Mononuclear cell (primary cell): Measurements from ENCODE around the gene ZNF385C. TPM values are rescaled to one million over a fixed set of nuclear protein-coding genes. Genes with fewer than 3 reads are reported as not detected.
"Not testable (repeated sequence)": the region's sequence is repeated elsewhere in the genome, so short reads cannot be mapped to it uniquely, and the experiment has no call there.

Source experiments
- H3K27me3 ChIP-seq: 2 replicates; pipeline ENCODE4 v1.6.0; 2011; ENCODE audit warnings: low read length, control low read depth; ENCODE audit not compliant: insufficient read depth
- H3K4me1 ChIP-seq: 2 replicates; pipeline ENCODE4 v1.5.1; 2011; ENCODE audit warnings: mild to moderate bottlenecking, low read length, control low read depth; ENCODE audit not compliant: insufficient read depth
- H3K4me3 ChIP-seq: 2 replicates; pipeline ENCODE4 v1.5.1; 2011; ENCODE audit warnings: mild to moderate bottlenecking, low read length, moderate library complexity
- H3K9me3 ChIP-seq: 2 replicates; pipeline ENCODE4 v1.5.1; 2011; ENCODE audit warnings: low read depth, mild to moderate bottlenecking, control low read depth, low read length
- total RNA-seq: library from RNA; depleted of rRNA; stranded (reverse); fragments of >200 nt; gene quantifications from one replicate; pipeline ENCODE4 v1.2.3, GENCODE V29; 2012

The ZNF385C gene
- total RNA-seq, 1 donor = 0.10 TPM

DNA sequence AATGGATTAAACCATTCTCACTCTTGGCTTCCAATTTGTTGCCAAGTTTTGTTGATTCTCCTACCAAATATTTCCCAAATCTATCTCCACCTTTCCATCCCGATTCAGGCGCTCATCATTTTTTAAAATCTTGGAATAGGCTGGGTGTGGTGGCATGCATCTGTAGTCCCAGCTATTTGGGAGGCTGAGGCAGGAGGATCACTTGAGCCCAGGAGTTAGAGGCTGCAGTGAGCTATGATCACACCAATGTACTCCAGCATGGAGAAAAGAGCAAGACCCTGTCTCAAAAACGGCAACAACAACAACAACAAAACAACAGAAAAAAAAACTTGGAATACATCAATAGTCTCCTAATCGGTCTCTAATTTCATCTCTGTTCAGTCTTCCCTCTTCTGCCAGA lies 79.3 kb downstream of the ZNF385C start:
- Histone ChIP-seq H3K4me3 (no peak overlapping the region), H3K4me1 (peaks cover 77% of the 10 kb centered on the region), H3K27me3 (no peaks in the 10 kb centered on the region), H3K9me3 (no peaks in the 10 kb centered on the region)

DNA sequence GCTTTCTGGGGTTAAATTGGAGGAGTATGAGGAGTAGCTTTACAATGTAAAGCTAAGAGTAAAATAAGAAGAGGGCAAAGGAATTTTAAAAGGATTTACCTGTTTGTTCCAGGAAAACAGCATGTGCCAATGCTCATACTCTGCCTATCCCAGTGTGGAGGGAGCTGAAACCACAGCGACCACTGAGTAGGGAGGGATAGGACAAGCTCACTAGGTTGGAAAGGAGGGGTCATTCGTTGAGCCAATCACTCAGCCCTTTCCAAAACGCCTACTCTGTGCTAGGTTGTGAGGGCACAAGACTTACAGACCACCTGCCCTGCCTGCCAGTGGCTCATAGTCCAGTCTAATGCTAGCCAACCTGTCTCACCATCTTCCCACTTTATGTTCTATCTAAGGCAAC lies 79.9 kb downstream of the ZNF385C start:
- Histone ChIP-seq H3K4me3 (no peak overlapping the region), H3K9me3 (no peaks in the 10 kb centered on the region), H3K4me1 (peaks cover 77% of the 10 kb centered on the region), H3K27me3 (no peaks in the 10 kb centered on the region)

- Histone ChIP-seq H3K4me1 (peaks cover 77% of the 10 kb centered on the region), H3K27me3 (no peaks in the 10 kb centered on the region), H3K9me3 (no peaks in the 10 kb centered on the region), H3K4me3 (peak overlapping the region; percentile 90)
Observed at GRCh38 chr17:42017866-42018200, 80.4 kb downstream of the ZNF385C start.

GRCh38 chr17:42016941-42017865 lies 81.1 kb downstream of the ZNF385C start, which contains the start of gene DNAJC7:
Gene DNAJC7, minus strand, starts transcription at chr17:42017439. Its CDS starts 23 bp downstream, at chr17:42017416.
- Histone ChIP-seq H3K4me1 (peaks cover 77% of the 10 kb centered on the region), H3K27me3 (no peaks in the 10 kb centered on the region), H3K4me3 (peak within 1 kb of the TSS; percentile 90), H3K9me3 (no peaks in the 10 kb centered on the region)

GRCh38 chr17:42016411-42016831 lies 81.9 kb downstream of the ZNF385C start:
- Histone ChIP-seq H3K9me3 (no peaks in the 10 kb centered on the region), H3K27me3 (no peaks in the 10 kb centered on the region), H3K4me3 (peak overlapping the region; percentile 90), H3K4me1 (peaks cover 81% of the 10 kb centered on the region)

DNA sequence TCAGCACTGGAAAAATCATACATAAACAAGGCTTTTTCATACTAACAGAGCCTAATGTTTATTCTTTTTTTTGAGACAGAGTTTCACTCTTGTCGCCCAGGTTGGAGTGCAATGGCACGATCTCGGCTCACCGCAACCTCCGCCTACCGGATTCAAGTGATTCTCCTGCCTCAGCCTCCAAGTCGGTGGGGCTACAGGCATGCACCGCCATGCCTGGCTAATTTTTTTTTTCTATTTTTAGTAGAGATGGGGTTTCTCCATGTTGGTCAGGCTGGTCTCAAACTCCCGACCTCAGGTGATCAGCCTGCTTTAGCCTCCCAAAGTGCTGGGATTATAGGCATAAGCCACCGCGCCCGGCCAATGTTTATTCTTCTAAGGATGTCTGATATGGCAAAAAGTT lies 84.5 kb downstream of the ZNF385C start:
- H3K27me3 ChIP-seq, H3K4me3 ChIP-seq, H3K9me3 ChIP-seq: not testable (repeated sequence)
- peaks cover 89% of the 10 kb centered on the region for H3K4me1 ChIP-seq

DNA sequence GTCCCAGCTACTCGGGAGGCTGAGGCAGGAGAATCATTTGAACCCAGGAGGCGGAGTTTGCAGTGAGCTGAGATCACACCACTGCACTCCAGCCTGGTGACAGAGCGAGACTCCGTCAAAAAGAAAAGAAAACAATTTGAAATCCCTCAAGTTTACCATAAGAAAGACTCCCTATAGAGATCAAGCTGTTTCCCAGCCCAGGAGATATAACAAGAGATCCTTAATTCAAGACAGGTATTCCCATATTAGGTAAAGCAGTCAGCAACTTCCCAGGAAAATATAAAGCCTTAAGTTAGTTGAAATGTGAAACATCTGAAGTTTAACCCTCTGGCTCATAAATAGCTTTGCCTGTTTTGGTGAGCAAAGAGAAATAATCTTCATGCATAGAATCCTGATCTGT lies 85.9 kb downstream of the ZNF385C start:
- peaks cover 82% of the 10 kb centered on the region for H3K4me1 ChIP-seq
- not testable (repeated sequence) for H3K4me3 ChIP-seq, H3K27me3 ChIP-seq, H3K9me3 ChIP-seq

GRCh38 chr17:42010898-42011516 lies 87.3 kb downstream of the ZNF385C start:
- Histone ChIP-seq H3K27me3 (no peaks in the 10 kb centered on the region), H3K4me1 (peaks cover 84% of the 10 kb centered on the region), H3K4me3 (no peak overlapping the region), H3K9me3 (no peaks in the 10 kb centered on the region)

GRCh38 chr17:42010266-42010680 lies 88.0 kb downstream of the ZNF385C start:
- H3K4me1 ChIP-seq = peaks cover 81% of the 10 kb centered on the region
- not testable (repeated sequence) for H3K9me3 ChIP-seq, H3K4me3 ChIP-seq, H3K27me3 ChIP-seq

GRCh38 chr17:42009170-42009569 lies 89.1 kb downstream of the ZNF385C start:
- Histone ChIP-seq H3K4me3 (no peak overlapping the region), H3K27me3 (no peaks in the 10 kb centered on the region), H3K9me3 (no peaks in the 10 kb centered on the region), H3K4me1 (peaks cover 71% of the 10 kb centered on the region)

GRCh38 chr17:42005166-42005565 lies 93.1 kb downstream of the ZNF385C start:
- no peaks in the 10 kb centered on the region for H3K27me3 ChIP-seq
- H3K4me1 ChIP-seq = peaks cover 44% of the 10 kb centered on the region
- no peaks in the 10 kb centered on the region for H3K9me3 ChIP-seq
- no peak overlapping the region for H3K4me3 ChIP-seq

DNA sequence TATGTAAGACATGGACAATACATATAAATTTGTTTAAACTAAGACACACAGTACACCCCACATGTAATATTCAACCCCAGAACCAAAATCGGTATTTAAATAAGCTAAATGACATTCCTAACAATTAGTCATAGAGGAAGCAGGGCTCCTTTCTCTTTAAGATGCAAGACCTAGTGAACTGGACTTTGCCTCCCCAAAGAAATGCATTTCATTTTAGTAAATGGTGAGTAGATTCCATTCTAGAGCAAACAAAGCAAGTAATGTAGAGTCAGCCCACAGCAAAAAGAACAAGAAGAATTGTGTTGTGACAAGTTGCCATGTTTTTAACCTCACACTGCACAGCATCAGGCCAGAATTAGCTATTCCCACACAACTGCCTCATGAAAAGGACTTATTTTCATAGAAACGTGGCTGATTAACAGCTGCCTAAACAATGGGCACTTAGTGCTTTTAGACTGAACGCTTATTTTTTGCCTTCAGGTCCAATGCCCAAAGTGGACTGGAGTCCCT lies 95.4 kb downstream of the ZNF385C start:
- H3K27me3 ChIP-seq = no peaks in the 10 kb centered on the region
- H3K9me3 ChIP-seq = no peaks in the 10 kb centered on the region
- H3K4me1 ChIP-seq = peaks cover 28% of the 10 kb centered on the region
- H3K4me3 ChIP-seq = no peak overlapping the region

GRCh38 chr17:42002175-42002791 lies 96.0 kb downstream of the ZNF385C start:
- Histone ChIP-seq H3K9me3 (no peaks in the 10 kb centered on the region), H3K27me3 (no peaks in the 10 kb centered on the region), H3K4me1 (peaks cover 26% of the 10 kb centered on the region), H3K4me3 (no peak overlapping the region)

- peaks cover 27% of the 10 kb centered on the region for H3K4me1 ChIP-seq
- H3K4me3 ChIP-seq = no peak overlapping the region
- H3K27me3 ChIP-seq = no peaks in the 10 kb centered on the region
- H3K9me3 ChIP-seq = no peaks in the 10 kb centered on the region
Observed at GRCh38 chr17:42001729-42002128, 96.5 kb downstream of the ZNF385C start.
